H1 (cell line): ENCODE results near the gene TAF15.

Source experiments
- ATF3 ChIP-seq: IDR thresholded peaks from 2 replicates; pipeline ENCODE4 v1.6.1; 2011; ENCODE audit warnings: low read depth, mild to moderate bottlenecking, low read length; ENCODE audit not compliant: insufficient read depth
- CBX5 ChIP-seq: fragments of 300-800, 300-1000 bp; sonication (generic); IDR thresholded peaks from 2 replicates; pipeline ENCODE4 v1.7.1; 2016; ENCODE audit warnings: antibody characterized with exemption, low read length, low read depth
- CTCF ChIP-seq, 3 experiments: IDR thresholded peaks; 1 replicate in 2 of 3; 2 replicates in 1 of 3; pipeline versions ENCODE4 v1.5.1 to v1.6.1; 2011; ENCODE audit warnings: low read length in 3 of 3, mild to moderate bottlenecking in 3 of 3, inconsistent platforms in 2 of 3, low read depth in 1 of 3, moderate library complexity in 1 of 3; ENCODE audit not compliant: insufficient read depth in 1 of 3; ENCODE audit errors: control extremely low read depth in 1 of 3
- EZH2 ChIP-seq: fragments of 200-600 bp; sonication (generic); IDR thresholded peaks from 2 replicates; pipeline ENCODE4 v1.7.1; 2012; ENCODE audit warnings: low read depth, mild to moderate bottlenecking, moderate library complexity, low read length, inconsistent platforms; ENCODE audit not compliant: severe bottlenecking
- GABPA ChIP-seq: IDR thresholded peaks from 2 replicates; pipeline ENCODE4 v1.6.1; 2011; ENCODE audit warnings: mild to moderate bottlenecking, low read length, moderate library complexity, borderline replicate concordance; ENCODE audit not compliant: insufficient read depth
- JUN ChIP-seq: IDR thresholded peaks from 2 replicates; pipeline ENCODE4 v1.6.1; 2011; ENCODE audit warnings: low read depth, mild to moderate bottlenecking, improper control_type of control experiment, low read length
- NRF1 ChIP-seq: IDR thresholded peaks from 2 replicates; pipeline ENCODE4 v1.6.1; 2011; ENCODE audit warnings: mild to moderate bottlenecking, low read depth, low read length, improper control_type of control experiment
- POLR2A ChIP-seq, 2 experiments: IDR thresholded peaks; 1 replicate in 1 of 2; 2 replicates in 1 of 2; pipeline ENCODE4 v1.6.1; 2011; ENCODE audit warnings: low read depth in 2 of 2, low read length in 2 of 2, mild to moderate bottlenecking in 2 of 2; ENCODE audit errors: control extremely low read depth in 1 of 2
- SIN3A ChIP-seq, 2 experiments: IDR thresholded peaks in 1 of 2; conservative IDR thresholded peaks in 1 of 2; 2 replicates each; pipeline ENCODE4 v1.6.1; 2011 to 2012; ENCODE audit warnings: low read length in 2 of 2, improper control_type of control experiment in 1 of 2, low read depth in 1 of 2, mild to moderate bottlenecking in 1 of 2
- TAF1 ChIP-seq: IDR thresholded peaks from 2 replicates; pipeline ENCODE4 v1.6.1; 2011; ENCODE audit warnings: mild to moderate bottlenecking, low read depth, low read length

DNA sequence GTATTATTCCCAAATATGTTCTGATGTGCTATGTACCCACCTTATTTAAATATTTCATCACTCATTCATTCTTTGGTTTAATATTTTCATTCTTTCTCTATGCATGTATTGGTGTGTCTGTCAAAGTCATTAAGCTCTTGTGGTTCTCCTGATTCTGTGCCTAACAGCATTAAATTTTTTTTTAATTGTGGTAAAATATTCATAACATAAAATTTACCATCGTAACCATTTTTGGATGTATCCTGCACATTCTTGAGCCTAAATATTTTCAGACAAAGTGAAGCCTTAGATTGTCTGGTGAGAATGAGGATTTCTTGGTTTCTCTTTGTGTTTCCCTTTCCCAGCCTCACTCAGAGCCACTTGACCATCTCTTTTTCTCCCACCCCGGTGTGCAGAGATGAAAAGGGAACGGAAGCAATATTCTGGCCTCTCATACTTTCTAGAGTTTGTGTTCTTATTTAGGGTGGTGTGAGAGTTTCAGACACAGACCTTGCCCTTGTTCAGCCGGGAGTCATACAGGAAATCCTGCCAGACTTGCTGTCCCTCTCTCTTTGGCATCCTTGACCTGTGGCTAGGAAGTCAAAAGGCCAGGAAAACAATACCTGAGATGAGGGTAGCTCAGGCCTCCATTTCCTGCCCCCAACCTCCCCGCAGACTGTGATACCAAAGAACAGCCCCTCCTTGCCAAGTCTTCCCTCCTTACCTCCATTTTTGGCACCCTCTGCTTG is 66.0 kb downstream of the TAF15 start:
- TF ChIP-seq SIN3A (conservative IDR thresholded peaks at IDR 0.05 in 1 of 2, IDR thresholded peaks at IDR 0.05 in 1 of 2; ENCODE audit: low read depth in 1 of 2, low read length in 2 of 2) (no peak), EZH2 (no peak), TAF1 (no peak), GABPA (no peak), CBX5 (no peak), JUN (no peak), CTCF (IDR thresholded peaks at IDR 0.05; ENCODE audit: control extremely low read depth in 1 of 3, insufficient read depth in 1 of 3, low read depth in 1 of 3, low read length in 3 of 3) (no peak), ATF3 (no peak), POLR2A (IDR thresholded peaks at IDR 0.05; ENCODE audit: control extremely low read depth in 1 of 2, low read depth in 2 of 2, low read length in 2 of 2) (no peak), NRF1 (no peak)
